CD4-positive, alpha-beta T cell (primary cell): Measurements from ENCODE around the gene PPP6R3. TPM values are rescaled to one million over a fixed set of nuclear protein-coding genes. Genes with fewer than 3 reads are reported as not detected.

Experiments
- ATAC-seq: fragments of 200-7000 bp; cut with Tn5 transposase; one replicate; pipeline ENCODE4 v1.10.0; 2022; ENCODE audit warnings: mild to moderate bottlenecking; ENCODE audit not compliant: poor library complexity
- CTCF ChIA-PET: fragments of 350-600 bp; sonication (Branson Sonifier 250); formaldehyde crosslinking; loops from one replicate; lab custom pipeline; 2021; ENCODE audit warnings: antibody characterized with exemption, inconsistent platforms; lab: Charles Lee
- POLR2A ChIA-PET: fragments of 350-600 bp; sonication (Branson Sonifier 250); formaldehyde crosslinking; loops from one replicate; lab custom pipeline; 2021; ENCODE audit warnings: antibody characterized with exemption, inconsistent platforms; lab: Charles Lee
- DNase-seq, 14 experiments: peaks; one replicate each; pipeline ENCODE4 v3.0.0-alpha.2; 2013 to 2020; ENCODE audit warnings: mixed read lengths in 2 of 14
- H3K27ac ChIP-seq, 2 donors: one replicate each; pipeline versions ENCODE4 v1.5.1 to v1.7.0; 2013; ENCODE audit warnings: low read length in 2 of 2, low read depth in 1 of 2, mild to moderate bottlenecking in 1 of 2
- H3K27me3 ChIP-seq, 2 experiments: 1 replicate in 1 of 2; 2 replicates in 1 of 2; pipeline versions ENCODE4 v1.6.1 to v1.7.0; 2013; ENCODE audit warnings: low read length in 2 of 2, control low read depth in 1 of 2, mild to moderate bottlenecking in 1 of 2, moderate library complexity in 1 of 2; ENCODE audit not compliant: insufficient read depth in 2 of 2, control insufficient read depth in 1 of 2
- H3K36me3 ChIP-seq: one replicate; pipeline ENCODE4 v1.6.1; 2013; ENCODE audit warnings: low read length, control low read depth; ENCODE audit not compliant: insufficient read depth
- H3K4me1 ChIP-seq: one replicate; pipeline ENCODE4 v1.6.1; 2013; ENCODE audit warnings: low read length, control low read depth; ENCODE audit not compliant: insufficient read depth
- H3K4me3 ChIP-seq: one replicate; pipeline ENCODE4 v1.5.1; 2013; ENCODE audit warnings: mild to moderate bottlenecking, low read length, moderate library complexity
- H3K9me3 ChIP-seq, 2 experiments: 1 replicate in 1 of 2; 2 replicates in 1 of 2; pipeline versions ENCODE4 v1.6.1 to v1.7.0; 2013; ENCODE audit warnings: low read length in 2 of 2, mild to moderate bottlenecking in 2 of 2, control low read depth in 1 of 2, moderate library complexity in 1 of 2; ENCODE audit not compliant: control insufficient read depth in 1 of 2, insufficient read depth in 1 of 2
- H3K27ac Mint-ChIP-seq: one replicate; pipeline ENCODE4 v1.8.0; 2020; ENCODE audit warnings: mixed read lengths
- H3K27me3 Mint-ChIP-seq: one replicate; pipeline ENCODE4 v1.8.0; 2021; ENCODE audit warnings: mixed read lengths
- H3K36me3 Mint-ChIP-seq: one replicate; pipeline ENCODE4 v1.8.0; 2021; ENCODE audit warnings: low read depth, mixed read lengths
- H3K4me1 Mint-ChIP-seq: one replicate; pipeline ENCODE4 v1.8.0; 2021; ENCODE audit warnings: low read depth, mixed read lengths
- H3K4me3 Mint-ChIP-seq: one replicate; pipeline ENCODE4 v1.8.0; 2020; ENCODE audit warnings: mild to moderate bottlenecking, mixed read lengths
- H3K9me3 Mint-ChIP-seq: one replicate; pipeline ENCODE4 v1.8.0; 2020; ENCODE audit warnings: mixed read lengths
- CTCF ChIP-seq: fragments of 200-600 bp; IDR thresholded peaks from one replicate; pipeline ENCODE4 v1.8.0; 2022; ENCODE audit warnings: antibody characterized with exemption, mild to moderate bottlenecking
- intact Hi-C, 2 experiments: fragments of 100-400 bp; cut with DNase I in 1 of 2; cut with micrococcal nuclease in 1 of 2; formaldehyde crosslinking; loops; one replicate each; pipeline versions ENCODE4 v1.15.1 to v1.9.0; 2023 to 2025; cut with DNase I, micrococcal nuclease
- total RNA-seq, 174 experiments: library from RNA in 2 of 174; stranded (reverse) in 2 of 174; gene quantifications; one replicate each; pipeline ENCODE4 v1.2.3 and lab custom pipeline; 2021 to 2026

PPP6R3 gene
- total RNA-seq, 2 experiments from 2014 or later: 108 to 109 TPM

- Histone ChIP-seq H3K4me3 (no peak overlapping the region), H3K9me3 (no peaks in the 10 kb centered on the region), H3K36me3 (no peaks in the 10 kb centered on the region), H3K27me3 (no peaks in the 10 kb centered on the region), H3K4me1 (no peaks in the 10 kb centered on the region), H3K27ac (no peak overlapping the region)
- ATAC-seq (no peak), DNase-seq (no peak)
- H3K4me1 Mint-ChIP-seq: no peaks in the 10 kb centered on the region
- H3K27ac Mint-ChIP-seq: no peak overlapping the region
- no peak for TF ChIP-seq CTCF
- H3K9me3 Mint-ChIP-seq: no peaks in the 10 kb centered on the region
- intact Hi-C loops: no loop called here
- no peak overlapping the region for H3K4me3 Mint-ChIP-seq
- POLR2A ChIA-PET: no interaction called here
- no peaks in the 10 kb centered on the region for H3K27me3 Mint-ChIP-seq
- CTCF ChIA-PET: no interaction called here
- no peaks in the 10 kb centered on the region for H3K36me3 Mint-ChIP-seq
Measured at GRCh38 chr11:68438658-68439259, 21.8 kb upstream of the PPP6R3 start.

GRCh38 chr11:68439355-68440065 lies 21.0 kb upstream of the PPP6R3 start:
- Mint-ChIP-seq H3K4me1 (no peaks in the 10 kb centered on the region), H3K9me3 (no peaks in the 10 kb centered on the region), H3K36me3 (no peaks in the 10 kb centered on the region), H3K27ac (no peak overlapping the region), H3K27me3 (no peaks in the 10 kb centered on the region), H3K4me3 (no peak overlapping the region)
- ChIA-PET POLR2A (no interaction called here), CTCF (no interaction called here)
- H3K4me3 ChIP-seq: no peak overlapping the region
- no peaks in the 10 kb centered on the region for H3K27me3 ChIP-seq
- H3K36me3 ChIP-seq: no peaks in the 10 kb centered on the region
- no peak overlapping the region for H3K27ac ChIP-seq
- no peak for DNase-seq
- H3K4me1 ChIP-seq: no peaks in the 10 kb centered on the region
- intact Hi-C loops: no loop called here
- no peak for ATAC-seq
- no peak for TF ChIP-seq CTCF
- H3K9me3 ChIP-seq: no peaks in the 10 kb centered on the region

- ChIA-PET CTCF (no interaction called here), POLR2A (no interaction called here)
- ATAC-seq (no peak), DNase-seq (no peak)
- Mint-ChIP-seq H3K9me3 (no peaks in the 10 kb centered on the region), H3K36me3 (no peaks in the 10 kb centered on the region), H3K4me1 (no peaks in the 10 kb centered on the region), H3K27ac (no peak overlapping the region), H3K4me3 (no peak overlapping the region), H3K27me3 (no peaks in the 10 kb centered on the region)
- Histone ChIP-seq H3K4me1 (no peaks in the 10 kb centered on the region), H3K9me3 (no peaks in the 10 kb centered on the region), H3K4me3 (no peak overlapping the region), H3K27me3 (no peaks in the 10 kb centered on the region), H3K27ac (no peak overlapping the region), H3K36me3 (no peaks in the 10 kb centered on the region)
- TF ChIP-seq CTCF: no peak
- intact Hi-C loops: no loop called here
Measured at GRCh38 chr11:68440224-68440623, 20.3 kb upstream of the PPP6R3 start.
